ENCODE measurements around the gene DEAF1. TPM values are rescaled to one million over a fixed set of nuclear protein-coding genes. Genes with fewer than 3 reads are reported as not detected.

Gene DEAF1
- total RNA-seq, 1 experiment from 2014 or later: 50.6 TPM

DNA sequence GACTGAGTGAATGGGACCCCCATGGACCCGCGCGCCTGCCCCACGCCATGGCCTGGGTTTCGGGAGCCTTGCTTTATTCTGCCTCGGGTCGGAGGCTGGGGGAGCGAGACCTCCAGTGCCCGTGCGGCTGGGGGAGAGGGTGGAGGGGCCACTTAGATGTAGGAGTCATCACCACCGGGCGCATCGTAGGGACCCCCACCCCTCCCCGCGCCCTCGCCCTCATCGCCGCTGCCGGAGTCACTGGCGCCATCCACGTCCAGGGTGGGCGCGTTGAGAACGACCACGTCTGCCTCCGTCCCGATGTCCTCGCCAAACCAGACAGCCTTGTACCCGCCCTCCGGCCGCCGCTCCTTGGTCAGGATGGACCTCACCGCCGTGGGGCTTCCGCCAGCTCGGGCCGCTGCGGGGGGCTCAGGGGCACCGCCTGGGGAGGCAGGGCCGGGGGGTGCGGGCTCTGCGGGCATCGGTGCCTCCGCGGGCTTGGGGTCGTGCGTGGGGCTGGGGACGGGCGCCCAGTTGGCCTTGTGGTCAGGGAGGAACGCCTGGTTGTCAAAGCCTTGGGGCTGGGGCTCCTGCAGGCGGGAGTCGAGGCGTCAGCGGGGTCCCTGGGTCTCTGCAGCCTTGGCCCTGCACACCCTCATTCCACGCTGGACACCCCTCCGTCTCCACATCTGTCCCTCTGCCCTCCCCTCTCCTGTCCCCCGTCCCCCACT is 77.7 kb downstream of the DEAF1 start:
- H3K9me3 ChIP-seq: no peaks in the 10 kb centered on the region
- POLR2A ChIA-PET: no interaction called here
- intact Hi-C loops (cut with micrococcal nuclease; ENCODE audit: unreplicated experiment): loop anchor here (5.0 kb wide), 1 partner anchor 50 kb away; no protein-coding TSS in a partner anchor

DNA sequence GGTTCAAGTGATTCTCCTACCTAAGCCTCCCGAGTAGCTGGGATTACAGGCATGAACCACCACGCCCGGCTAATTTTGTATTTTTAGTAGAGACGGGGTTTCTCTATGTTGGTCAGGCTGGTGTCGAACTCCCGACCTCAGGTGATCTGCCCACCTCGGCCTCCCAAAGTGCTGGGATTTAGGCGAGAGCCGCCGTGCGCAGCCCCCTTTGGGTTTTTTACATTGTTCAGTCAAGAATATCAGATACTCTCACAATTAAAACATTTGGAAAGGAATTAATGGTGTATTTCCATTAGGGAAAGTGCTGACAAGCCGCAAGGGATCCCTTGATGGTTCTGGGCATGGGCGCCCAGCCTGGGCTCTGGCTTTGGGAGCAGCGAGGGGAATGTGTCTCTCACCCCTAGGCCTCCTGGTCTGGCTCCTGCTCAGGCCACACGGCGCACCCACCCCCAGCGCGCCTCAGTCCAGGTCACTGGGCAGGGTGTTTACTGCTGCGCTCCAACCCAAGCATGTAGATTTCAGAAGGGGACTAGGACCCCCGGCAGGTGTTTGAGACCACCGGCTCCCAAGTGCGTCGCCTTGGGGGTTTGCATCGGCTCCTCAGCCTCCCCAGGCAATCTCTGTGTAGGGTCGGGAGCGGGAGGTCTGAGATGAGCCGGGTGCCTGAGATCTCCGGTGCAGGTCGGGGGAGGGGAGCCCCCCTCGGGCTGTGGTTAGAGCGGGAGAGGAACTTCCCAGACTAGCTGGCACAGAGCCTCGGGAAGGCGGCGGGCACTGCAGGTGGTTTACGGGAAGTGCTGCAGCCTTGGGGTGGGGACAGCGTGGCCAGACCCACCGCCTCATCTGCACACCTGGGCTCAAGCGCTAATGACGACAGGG is 78.5 kb downstream of the DEAF1 start:
- Histone ChIP-seq H3K9me3 (no peaks in the 10 kb centered on the region), H3K36me3 (ENCODE audit: control insufficient read depth, insufficient read depth, low read length) (peaks cover 3% of the 10 kb centered on the region), H3K4me3 (ENCODE audit: low read depth, low read length) (no peak overlapping the region; the same call in 1 of the 2 replicates), H3K27me3 (replicated peaks; ENCODE audit: control insufficient read depth, insufficient read depth, low read length) (no peaks in the 10 kb centered on the region), H3K4me1 (peaks cover 27% of the 10 kb centered on the region)
- no peak overlapping the region for H3K4me3 Mint-ChIP-seq (ENCODE audit: unreplicated experiment)
- no peak for DNase-seq
- H3K9me3 Mint-ChIP-seq (ENCODE audit: unreplicated experiment): no peaks in the 10 kb centered on the region
- ChIA-PET POLR2A (interaction anchor here (0.6 kb wide), 1 partner anchor 41 kb away, joined by 3 read pairs; no protein-coding TSS in a partner anchor), CTCF (no interaction called here)
- peaks cover 5% of the 10 kb centered on the region for H3K4me1 Mint-ChIP-seq (ENCODE audit: low read depth, unreplicated experiment)
- no peaks in the 10 kb centered on the region for H3K27me3 Mint-ChIP-seq (ENCODE audit: insufficient read depth, unreplicated experiment)
- TF ChIP-seq, protein P1, sequence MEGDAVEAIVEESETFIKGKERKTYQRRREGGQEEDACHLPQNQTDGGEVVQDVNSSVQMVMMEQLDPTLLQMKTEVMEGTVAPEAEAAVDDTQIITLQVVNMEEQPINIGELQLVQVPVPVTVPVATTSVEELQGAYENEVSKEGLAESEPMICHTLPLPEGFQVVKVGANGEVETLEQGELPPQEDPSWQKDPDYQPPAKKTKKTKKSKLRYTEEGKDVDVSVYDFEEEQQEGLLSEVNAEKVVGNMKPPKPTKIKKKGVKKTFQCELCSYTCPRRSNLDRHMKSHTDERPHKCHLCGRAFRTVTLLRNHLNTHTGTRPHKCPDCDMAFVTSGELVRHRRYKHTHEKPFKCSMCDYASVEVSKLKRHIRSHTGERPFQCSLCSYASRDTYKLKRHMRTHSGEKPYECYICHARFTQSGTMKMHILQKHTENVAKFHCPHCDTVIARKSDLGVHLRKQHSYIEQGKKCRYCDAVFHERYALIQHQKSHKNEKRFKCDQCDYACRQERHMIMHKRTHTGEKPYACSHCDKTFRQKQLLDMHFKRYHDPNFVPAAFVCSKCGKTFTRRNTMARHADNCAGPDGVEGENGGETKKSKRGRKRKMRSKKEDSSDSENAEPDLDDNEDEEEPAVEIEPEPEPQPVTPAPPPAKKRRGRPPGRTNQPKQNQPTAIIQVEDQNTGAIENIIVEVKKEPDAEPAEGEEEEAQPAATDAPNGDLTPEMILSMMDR (IDR thresholded peaks at IDR 0.05; ENCODE audit: insufficient read depth in 1 of 2, low read depth in 1 of 2, low read length in 1 of 2, severe bottlenecking in 1 of 2, unreplicated experiment in 1 of 2): no peak
- BruUV-seq (replicated peaks): TSS peak; percentile 47
- H3K36me3 Mint-ChIP-seq (ENCODE audit: insufficient read depth, unreplicated experiment): peaks cover 88% of the 10 kb centered on the region
- intact Hi-C loops (cut with micrococcal nuclease; ENCODE audit: unreplicated experiment): loop anchor here (5.0 kb wide), 1 partner anchor 49 kb away; no protein-coding TSS in a partner anchor
- peak overlapping the region; percentile 89 for H3K27ac Mint-ChIP-seq (ENCODE audit: unreplicated experiment)

More for the DNA sequence above, 77.7 kb downstream of the DEAF1 start:
- H3K36me3 Mint-ChIP-seq (ENCODE audit: insufficient read depth, unreplicated experiment): peaks cover 87% of the 10 kb centered on the region
- H3K9me3 Mint-ChIP-seq (ENCODE audit: unreplicated experiment): no peaks in the 10 kb centered on the region
- Histone ChIP-seq H3K27me3 (replicated peaks; ENCODE audit: control insufficient read depth, insufficient read depth, low read length) (no peaks in the 10 kb centered on the region), H3K4me1 (peaks cover 27% of the 10 kb centered on the region), H3K4me3 (ENCODE audit: low read depth, low read length) (no peak overlapping the region), H3K36me3 (ENCODE audit: control insufficient read depth, insufficient read depth, low read length) (peaks cover 3% of the 10 kb centered on the region)
- no TSS peak for BruUV-seq (replicated peaks)
- peaks cover 5% of the 10 kb centered on the region for H3K4me1 Mint-ChIP-seq (ENCODE audit: low read depth, unreplicated experiment)
- CTCF ChIA-PET: no interaction called here
- TF ChIP-seq, protein P1 (IDR thresholded peaks at IDR 0.05; ENCODE audit: insufficient read depth in 1 of 2, low read depth in 1 of 2, low read length in 1 of 2, severe bottlenecking in 1 of 2, unreplicated experiment in 1 of 2): no peak
- no peaks in the 10 kb centered on the region for H3K27me3 Mint-ChIP-seq (ENCODE audit: insufficient read depth, unreplicated experiment)
- no peak overlapping the region for H3K4me3 Mint-ChIP-seq (ENCODE audit: unreplicated experiment)
- DNase-seq: no peak
- H3K27ac Mint-ChIP-seq (ENCODE audit: unreplicated experiment): no peak overlapping the region

All from Caco-2 (cell line).